Hepatocyte (in vitro differentiated cells): ENCODE results near the gene SPON1.

Experiments used
- CTCF ChIP-seq: fragments of 200-600 bp; sonication (generic); IDR thresholded peaks from 2 replicates; pipeline ENCODE4 v1.5.1; 2016; ENCODE audit warnings: antibody characterized with exemption, mild to moderate bottlenecking; ENCODE audit not compliant: poor library complexity
- EZH2phosphoT487 ChIP-seq: fragments of 200-600 bp; sonication (generic); IDR thresholded peaks from one replicate; pipeline ENCODE4 v1.6.1; 2018; ENCODE audit warnings: antibody characterized with exemption, mild to moderate bottlenecking, low read depth, moderate library complexity; ENCODE audit not compliant: unreplicated experiment, severe bottlenecking

DNA sequence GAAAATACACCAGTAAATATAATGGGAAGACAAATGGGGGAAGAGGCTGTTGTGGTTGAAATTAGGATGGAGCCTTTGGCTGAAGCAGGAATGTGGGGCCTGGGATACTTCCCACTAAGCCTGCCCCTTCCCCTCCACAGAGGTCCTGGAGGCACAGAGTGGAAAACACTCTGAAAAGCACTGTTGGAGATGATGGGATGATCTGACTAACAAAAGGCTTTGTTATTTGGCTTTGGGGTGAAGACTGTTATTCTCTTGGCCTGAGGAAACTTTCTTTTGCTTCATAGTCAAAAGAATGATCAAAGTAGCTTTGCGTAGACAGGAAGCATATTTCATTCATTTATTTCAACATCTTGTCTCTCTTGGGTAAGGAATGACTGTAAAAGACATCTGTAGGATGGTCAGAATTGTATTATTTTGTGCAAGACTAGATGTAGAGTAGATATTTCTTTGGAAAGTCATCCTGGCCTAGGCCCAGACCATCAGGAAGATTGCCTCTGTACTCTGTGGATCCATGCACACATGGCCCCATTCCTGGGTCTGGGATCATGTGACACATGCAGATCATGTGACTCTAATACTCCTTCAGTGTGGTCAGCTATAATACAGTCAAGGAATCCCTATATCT, 111.4 kb downstream of the SPON1 start:
- TF ChIP-seq CTCF (no peak), EZH2phosphoT487 (no peak)
